GM18867 (cell line): ENCODE results near the gene ZNF678.
A peak's percentile ranks its signal among the peaks of the same experiment; 100 is the strongest.

Source experiments
- ATAC-seq: cut with Tn5 transposase; IDR thresholded peaks from one replicate; pipeline ENCODE4 v1.9.1; 2021; ENCODE audit warnings: mild to moderate bottlenecking, moderate library complexity; ENCODE audit not compliant: unreplicated experiment

Gene ZNF678

DNA sequence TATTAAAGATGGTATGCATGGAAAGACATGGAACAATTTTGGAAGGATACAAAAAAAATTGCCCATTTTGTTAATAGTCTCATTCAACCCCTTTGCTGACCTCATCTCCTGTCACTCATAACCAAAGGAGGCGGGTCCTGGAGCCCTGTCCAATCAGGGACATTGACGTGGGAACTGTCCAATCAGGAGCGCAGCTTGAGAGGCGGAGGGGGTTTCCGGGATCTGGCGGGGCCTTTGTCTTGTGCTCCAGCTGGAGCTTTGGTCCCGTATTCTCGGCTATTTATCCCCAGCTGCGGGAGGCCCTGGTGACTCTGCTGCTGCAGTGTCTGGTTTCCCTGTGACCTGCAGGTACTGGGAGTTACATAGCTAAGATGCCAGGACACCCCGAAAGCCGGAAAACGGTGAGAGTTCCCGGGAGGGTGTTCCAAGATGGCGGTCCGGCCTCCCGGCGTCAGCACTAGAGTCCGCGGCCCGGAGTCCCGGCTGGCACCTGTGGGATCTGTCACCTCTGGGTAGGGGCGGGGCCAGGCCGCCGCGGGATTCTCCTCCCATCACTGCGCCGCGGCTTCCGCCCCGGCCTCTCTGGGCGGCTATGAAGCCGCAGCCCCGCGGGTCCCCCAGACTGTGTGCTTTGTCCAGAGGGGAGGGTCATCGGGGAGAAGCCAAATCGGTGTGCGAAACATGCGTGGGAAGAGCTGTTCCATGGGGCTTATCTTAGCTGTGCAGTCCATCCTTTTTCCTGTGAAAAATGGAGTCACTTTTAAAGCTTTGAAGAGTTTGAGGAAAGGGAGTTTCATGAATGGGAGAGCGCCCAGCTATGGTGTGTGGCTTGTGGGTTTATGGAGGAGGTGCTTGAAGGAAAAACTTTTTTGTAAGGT is at the start of gene ZNF678:
ZNF678 (plus strand) TSS at position 233 of the 878 bp plus-strand sequence. CDS start 87,436 bp downstream, outside the sequence.
- peak; percentile 97 for ATAC-seq

DNA sequence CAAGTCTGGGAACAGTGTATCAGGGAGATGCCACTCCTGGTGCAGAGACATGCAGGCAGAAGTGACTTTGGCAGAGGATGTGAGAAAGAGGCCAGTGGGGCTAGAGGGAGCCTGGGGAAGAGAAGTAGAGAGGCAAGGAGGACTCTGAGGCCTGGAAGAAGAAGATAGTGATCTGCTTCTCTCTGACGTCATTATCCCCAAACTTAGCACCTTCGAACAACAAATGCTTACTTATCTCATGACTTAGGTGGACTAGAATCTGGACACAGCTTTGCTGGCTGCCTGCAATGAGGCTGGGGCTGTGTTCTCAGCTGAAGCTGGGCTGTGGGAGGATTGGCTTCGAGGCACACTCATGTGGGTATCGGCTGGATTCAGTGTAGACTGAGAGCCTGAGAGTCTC is 44.5 kb upstream of the ZNF678 start:
- ATAC-seq: no peak

DNA sequence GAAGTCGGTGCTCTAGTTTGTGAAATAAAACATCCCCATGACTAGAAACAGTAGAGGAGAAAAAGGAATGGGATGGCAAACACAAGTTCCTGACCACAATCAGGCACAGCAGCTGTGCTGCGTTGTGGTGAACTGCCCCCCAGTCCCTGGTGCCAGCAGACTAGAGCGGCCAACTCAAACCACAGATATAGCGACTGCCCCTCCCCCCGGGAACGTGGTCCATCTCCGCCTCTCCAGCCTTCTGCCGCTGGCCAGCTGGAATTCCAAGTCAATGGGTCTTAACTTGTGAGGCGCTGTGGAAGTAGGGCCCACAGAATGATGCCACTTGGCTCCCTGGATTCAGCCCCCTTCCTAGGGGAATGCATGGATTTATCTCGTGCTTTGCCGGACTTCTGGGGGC is 41.6 kb upstream of the ZNF678 start:
- ATAC-seq: no peak

DNA sequence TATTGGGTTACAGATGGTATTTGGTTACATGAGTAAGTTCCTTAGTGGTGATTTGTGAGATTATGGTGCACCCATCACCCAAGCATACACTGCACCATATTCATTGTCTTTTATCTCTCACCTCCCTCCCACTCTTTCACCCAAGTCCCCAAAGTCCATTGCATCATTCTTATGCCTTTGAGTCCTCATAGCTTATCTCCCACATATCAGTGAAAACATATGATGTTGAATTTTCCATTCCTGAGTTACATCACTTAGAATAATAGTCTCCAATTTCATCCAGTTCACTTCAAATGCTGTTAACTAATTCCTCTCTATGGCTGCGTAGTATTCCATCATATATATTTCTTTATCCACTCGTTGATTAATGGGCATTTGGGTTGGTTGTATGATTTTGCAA is 36.8 kb upstream of the ZNF678 start:
- no peak for ATAC-seq

DNA sequence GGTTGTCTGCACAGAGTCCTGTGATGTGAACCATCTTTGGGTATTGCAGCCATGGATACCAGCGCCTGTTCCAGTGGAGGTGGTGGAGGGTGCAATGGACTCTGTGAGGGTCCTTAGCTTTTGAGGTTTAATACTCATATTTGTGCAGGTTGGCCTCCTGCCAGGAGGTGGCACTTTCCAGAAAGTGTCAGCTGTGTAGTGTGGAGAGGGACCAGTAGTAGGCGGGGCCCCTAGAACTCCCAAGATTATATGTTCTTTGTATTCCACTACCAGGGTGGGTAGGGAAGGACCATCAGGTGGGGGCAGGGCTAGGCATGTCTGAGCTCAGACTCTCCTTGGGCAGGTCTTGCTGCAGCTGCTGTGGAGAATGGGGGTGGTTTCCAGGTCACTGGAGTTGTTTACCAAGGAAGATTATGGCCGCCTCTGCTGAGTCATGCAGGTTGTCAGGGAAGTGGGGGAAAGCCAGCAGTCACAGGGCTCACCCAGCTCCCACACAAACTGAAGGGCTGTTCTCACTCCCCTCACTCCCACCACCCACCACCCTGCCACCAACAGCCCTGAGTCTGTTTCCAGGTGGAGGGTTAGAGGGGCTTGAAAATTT is 31.2 kb upstream of the ZNF678 start:
- no peak for ATAC-seq

DNA sequence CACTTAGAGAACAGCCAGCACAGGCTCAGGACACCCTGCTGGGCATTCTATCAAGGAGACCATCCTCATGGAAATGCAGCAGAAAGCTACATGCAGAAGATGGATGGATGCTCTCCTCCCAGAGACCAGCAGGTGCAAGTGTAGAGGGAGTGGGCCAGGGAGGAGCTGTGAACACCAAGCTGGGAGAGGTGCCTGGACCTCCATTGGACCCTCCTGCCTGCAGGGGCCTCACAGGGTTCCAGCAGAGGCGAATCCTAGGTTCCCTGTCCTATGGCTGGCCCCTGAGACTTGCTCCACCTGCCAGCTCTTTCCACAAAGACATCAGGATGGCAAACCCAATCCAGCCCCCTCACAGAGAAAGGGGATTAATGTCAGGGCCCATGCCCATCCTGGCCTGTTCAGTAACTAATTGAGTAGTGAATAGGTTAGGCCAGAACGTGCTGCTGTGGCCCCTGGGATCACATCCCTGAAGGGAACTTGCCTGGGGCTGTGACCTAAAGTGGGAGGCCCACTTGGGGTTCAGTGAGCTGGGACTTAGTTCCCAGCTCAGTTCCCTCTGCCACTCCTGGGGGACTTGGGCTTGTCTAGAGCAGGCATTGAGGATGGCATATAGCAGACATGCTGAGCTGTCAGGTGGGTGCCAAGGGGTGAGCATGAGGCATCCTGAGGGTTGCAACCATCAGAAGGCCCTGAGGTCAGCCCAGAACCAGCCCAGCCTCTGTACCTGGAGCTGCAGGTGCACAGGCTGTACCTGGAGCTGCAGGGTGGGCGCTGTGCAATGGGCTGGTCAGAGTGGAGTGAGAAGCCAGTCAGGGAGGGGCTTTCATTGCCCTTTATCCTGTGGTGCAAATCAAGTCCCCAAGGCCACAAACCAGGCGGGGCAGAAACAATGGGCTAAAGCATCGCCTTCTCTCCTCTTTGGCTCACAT is 22.9 kb upstream of the ZNF678 start:
- ATAC-seq: no peak

DNA sequence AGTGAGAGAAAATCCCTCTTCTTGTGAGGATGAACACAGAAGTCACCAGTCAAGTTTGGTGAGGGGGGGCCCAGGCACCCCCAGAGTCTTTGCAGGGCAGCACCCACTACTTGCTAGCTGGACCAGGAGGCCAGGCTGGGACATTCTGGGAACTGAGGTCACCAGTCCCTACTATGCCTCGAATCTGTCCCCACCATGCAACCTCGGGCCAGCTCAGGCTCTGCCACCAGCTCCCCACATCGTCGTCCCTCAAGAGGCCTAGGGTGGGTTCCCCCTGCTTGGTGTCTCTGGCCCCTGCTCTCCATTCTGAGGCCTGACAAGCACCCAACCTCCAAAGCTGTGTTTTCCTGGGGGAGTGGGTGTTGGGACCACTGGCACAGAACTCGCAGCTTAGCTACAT is 22.2 kb upstream of the ZNF678 start:
- no peak for ATAC-seq

DNA sequence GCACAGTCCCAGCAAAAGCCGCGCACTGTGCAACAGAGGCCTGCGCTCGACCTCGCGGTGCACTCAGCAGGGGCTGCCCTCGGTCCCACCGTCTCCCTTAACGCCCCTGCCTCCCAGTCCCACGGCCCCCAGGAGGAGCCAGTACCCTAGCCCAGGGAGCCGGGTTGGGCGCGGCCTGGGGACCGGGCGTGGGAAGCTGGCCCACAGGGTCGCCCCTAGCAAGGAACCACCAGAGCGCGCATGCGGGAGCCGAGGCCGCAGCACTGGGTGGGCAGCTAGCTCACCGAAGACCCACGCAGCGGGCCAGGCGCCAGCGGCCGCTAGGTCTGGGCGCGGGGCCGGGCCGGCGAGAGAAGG is 21.6 kb upstream of the ZNF678 start:
- ATAC-seq: peak; percentile 3

DNA sequence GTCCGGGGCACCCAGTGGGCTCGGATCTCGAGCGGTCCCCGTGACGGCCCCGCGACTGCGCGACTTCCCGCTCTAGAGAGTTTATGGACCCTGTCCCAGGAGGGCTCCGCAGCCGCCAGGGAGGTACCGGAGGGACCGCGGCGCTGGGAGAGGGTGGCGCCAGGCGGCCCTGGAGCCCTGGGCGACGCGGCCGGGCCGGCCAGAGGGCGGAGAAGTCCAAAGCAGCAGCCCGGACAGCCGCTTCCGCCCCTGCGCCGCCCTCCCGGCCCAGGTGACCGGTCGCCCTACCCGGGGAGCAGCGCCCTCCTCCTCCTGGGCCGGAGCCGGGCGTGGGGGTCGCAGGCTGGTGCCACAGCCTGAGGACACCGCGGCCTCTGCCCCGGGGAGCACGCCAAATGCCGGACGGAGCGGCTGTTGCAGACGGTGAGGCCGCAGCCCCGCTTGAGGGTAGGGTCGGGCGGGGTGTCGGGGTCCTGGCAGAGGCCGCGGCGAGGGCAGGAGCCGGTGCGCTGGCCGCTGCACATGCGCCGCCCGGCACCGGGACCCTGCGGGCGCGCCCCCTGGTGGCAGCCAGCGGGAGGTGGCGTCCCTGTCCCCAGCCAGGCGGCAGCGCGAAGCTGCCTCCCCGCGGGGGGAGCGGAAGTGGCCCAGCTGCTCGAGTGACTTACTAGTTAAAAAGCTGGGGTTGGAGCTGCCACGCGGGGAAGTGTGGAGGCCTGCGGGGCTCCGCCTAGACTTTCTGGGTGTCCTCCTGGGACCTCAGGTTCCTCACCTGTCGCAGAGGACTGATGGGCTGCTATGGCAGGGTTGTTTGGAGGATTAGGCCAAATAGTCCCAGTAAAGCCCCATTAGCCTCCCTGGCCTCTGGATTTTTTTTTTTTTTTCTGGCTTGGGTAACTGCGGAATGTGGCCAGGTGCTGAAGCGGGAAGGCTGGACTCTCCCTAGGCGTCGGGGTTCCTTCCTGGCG is 20.9 kb upstream of the ZNF678 start:
- ATAC-seq: peak; percentile 97

DNA sequence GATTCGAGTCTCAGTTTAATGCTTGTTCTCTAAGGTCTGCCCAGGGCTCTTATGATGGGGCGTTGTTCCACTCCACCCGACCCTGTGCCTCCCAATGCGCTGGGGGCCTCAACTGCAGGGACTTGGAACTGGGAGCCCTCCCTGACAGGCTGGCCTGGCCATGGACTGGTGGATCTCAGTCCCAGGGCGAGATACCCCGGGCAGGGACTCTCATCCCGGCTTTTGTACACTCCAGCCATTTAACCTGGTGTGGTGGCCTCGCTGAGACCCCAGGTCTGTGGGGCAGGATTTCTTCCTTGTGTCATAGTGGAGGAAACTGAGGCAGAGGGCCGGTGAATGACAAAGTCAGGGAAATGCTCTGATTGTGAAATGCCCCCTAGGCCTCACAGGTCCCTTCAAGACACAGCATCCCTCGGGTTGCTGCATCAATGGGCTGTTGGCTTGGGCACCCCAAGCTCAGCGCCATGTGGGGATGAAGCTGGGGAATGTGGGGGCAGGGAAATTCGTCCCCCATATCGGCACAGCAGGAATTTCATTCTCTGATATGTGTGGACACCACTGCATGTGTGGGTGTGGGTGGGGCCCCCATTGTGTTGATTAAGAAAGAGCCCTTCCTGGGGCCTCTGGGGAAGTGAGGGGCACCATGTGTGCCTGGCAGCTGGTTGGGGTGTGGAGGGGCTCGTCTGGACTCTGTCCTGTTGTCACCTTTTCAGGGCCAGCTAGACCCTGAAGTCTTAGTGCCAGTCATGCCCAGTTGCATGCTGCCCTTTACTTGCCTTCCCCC is 19.9 kb upstream of the ZNF678 start:
- no peak for ATAC-seq

DNA sequence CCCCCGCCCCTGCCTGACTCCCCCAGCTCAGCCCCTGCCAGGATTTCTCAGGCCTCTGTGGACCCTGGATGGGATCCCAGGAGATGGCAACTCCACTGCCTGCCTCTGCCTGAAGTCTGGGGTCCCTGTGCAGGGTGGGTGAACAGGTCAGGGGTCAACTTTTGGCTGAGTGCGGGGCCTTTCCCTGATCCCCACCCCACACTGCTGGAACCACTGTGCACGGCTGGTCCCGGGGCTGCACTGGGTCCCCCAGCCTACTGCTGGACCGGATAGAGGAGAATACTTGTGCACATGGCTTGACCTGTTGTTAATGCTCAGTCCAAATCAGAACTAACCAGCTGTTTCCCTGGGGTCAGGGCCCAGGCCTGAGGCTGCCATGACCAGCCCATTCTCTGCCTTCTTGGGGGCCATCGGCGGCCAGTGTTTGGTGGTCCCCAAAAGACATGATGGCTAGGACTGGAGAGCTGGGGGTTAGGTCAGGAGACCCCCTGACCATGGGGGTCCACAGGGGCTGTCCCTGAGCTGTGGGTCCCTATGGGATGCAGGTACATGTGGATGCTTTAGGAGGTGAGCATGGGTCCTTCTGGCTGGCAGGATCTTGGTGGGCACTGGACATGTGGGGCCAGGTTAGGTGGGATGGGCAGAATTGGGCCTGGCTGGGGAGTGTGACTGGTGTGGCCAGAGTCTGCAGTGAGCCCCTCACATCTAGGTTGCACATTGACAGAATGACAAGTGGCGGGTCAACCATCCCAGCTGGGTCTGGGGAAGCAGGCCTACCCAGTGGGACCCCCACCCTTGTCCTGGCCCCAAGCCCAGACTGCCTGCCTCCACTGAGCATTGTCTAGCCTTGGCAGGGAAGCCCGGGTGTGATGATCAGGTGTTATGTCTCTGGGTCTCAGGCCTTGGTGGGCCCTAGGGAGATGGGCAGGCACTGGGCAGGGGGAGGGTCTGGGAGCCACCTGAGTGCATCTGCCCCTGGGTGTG is 19.0 kb upstream of the ZNF678 start:
- no peak for ATAC-seq

DNA sequence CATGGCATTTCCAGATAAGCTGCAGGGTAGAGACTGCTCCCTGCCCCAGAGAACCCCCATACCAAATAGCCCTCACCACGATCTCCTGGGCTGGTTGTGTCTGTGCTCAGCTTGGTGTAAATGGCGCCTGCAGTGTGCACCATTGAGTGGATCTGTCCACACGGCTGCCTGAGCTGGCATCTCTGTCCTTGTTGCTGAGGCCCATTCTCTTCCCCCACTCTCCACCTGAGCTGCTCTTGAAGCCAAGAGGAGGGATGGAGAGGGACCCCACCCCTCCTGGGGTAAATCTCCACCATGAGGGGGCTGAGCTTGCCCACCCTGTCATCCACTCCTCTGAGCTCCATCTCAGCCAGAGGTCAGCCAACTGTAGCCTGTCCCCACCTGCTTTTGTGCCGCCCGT is 18.0 kb upstream of the ZNF678 start:
- no peak for ATAC-seq

DNA sequence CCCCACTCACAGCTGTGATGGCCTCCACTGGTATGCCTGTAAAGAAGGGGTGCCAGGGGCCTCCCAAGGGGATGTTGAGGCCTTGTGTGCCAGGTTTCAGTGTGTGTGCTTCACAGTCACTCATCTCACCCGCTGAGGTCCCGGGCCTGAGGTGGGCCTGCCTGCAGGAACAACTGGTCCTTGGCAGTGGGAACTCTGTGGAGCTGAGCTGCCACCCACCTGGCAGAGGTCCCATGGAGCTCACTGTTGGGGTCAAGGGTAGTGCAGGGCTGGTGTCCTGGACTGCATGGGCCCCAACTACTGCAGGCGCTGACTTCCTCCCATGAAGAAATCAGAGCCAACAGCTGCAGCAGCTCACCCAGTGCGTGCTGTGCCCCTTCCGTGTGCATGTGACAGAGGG is 17.3 kb upstream of the ZNF678 start:
- ATAC-seq: no peak

DNA sequence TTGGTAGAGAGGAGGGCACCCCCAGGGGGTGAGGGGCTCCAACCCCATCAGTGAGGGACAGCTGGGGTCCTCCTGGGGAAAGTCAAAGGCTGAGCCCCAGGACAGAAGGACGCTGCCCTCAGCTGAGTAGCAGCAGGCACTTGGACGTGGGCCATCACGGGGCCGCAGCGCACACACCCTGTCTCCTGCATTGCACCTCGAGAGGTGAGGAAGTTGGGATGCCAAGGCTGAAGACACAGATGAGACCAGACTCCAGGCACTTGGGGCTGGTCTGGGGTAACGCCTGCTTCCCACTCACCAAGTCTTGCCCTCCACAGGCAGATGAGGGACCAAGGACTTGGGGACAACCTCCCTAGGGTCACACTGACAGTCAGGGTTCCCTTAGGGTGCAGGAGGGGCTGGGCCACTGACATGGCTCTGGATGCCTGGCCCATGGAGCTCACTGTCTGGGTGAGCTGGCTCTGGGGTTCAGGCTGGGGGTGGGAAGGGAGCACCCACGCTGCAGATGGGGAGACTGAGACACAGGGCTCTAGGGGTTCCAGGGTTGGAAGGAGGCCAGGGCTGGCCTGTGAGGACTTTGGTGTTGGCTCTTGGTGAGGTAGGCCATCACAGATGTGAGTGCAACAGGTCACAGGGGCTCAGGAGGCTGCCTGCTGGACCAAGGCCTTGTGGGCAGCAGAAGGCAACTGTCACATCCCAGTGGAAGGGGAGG is 16.6 kb upstream of the ZNF678 start:
- no peak for ATAC-seq

DNA sequence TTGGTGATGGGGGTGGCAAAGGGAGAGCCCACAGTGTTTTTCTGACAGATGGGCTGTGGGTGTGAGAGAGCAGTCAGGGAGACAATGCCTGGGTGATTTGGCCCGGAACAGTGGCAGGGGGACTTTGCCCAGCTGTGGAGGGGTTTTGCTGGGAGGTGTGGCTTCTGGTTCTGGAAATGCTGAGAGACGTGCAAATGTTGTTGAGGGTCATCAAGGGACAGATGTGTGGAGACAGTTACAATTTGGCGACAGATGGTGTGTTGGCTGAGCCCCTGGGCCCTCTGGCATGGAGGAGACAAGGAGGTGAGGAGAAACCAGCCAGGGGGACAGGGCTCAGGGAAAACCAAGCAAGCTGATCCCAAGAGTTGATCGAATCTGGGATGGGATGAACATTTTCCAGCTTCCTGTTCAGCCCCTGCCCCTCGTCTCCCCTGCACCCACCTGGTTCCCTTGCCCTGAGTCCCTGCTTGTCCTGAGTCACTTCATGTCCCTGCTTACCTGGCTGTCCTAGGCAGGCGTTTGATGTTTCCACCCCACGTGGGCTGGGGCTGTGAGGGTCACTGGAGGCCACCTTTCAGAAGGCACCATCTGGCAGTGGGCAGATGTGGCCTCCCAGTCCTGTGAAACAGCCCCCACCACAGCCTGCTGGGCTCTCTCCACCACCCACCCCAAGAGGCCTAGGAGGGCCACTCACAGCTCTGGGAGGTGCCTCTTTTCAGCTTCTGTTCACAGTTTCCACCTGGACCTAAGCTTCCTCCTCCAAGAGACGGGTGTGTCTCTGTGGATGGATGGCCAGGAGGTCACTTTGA is 15.8 kb upstream of the ZNF678 start:
- ATAC-seq: no peak

DNA sequence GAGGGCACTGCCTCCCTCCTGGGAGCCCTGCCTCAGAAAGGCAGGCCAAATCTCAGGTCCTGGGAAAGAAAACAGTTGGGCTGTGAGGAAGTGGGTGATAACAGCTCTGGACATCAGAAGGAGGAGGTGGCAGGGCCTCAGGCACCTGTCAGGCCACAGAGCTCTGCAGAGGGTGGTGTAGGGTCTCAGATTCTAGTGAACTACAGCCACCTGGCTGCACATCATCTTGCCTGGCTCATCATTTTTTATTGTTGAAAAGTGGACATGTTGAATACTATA is 15.3 kb upstream of the ZNF678 start:
- no peak for ATAC-seq

DNA sequence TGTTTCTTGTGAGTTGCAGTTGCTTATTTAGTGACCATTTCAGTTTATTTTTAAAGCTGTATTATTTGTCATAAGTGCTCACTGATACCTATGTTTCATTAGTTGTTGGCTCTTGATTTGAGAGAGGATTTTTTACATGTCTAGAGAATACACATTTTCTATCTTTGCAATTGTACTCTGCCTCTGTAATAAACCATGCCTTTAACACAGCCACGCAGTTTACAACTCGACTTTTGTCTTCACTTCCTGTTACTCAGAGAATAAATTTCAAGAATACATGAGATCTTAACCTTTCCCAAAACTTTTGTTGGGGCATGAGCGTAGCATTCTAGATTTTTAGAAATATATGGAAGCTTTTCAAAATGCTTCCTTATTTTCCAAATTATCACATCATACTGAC is 14.9 kb upstream of the ZNF678 start:
- no peak for ATAC-seq
